Hypothalamus (tissue), 51 donors: ENCODE data around the gene GNG7.
A peak's percentile ranks its signal among the peaks of the same experiment; 100 is the strongest.
"Not testable (repeated sequence)": the region's sequence is repeated elsewhere in the genome, so short reads cannot be mapped to it uniquely, and the experiment has no call there.

Experiments
- DNase-seq, 51 donors: peaks; one replicate each; lab custom pipeline; 2025; lab: John Stamatoyannopoulos, UW

The GNG7 gene

GRCh38 chr19:2679439-2679838, 23.1 kb downstream of the GNG7 start:
- peak in 1 of 51 donors; percentile 19 for DNase-seq

DNA sequence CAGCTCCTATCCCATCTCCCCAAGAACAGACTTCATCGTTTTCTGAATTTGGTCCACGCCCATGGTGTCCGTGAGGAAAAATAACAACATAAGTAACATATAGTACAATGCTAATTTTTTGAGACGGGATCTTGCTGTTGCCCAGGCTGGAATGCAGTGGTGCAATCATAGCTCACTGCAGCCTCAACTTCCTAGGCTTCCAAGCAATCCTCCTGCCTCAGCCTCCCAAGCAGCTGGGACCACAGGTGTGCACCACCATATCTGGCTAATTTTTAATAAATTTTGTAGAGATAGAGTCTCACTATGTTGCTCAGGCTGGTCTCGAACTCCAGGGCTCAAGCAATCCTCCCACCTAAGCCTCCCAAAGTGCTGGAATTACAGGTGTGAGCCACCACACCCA, 23.5 kb downstream of the GNG7 start:
- DNase-seq: not testable (repeated sequence)

GRCh38 chr19:2678044-2678671, 24.3 kb downstream of the GNG7 start:
- peak in 2 of 51 donors; percentile 21 to 37 for DNase-seq

GRCh38 chr19:2676823-2677222, 25.7 kb downstream of the GNG7 start:
- DNase-seq: no peak

GRCh38 chr19:2675892-2676291, 26.6 kb downstream of the GNG7 start:
- DNase-seq: peak in 5 of 51 donors; percentile 11 to 38 (median 26)

DNA sequence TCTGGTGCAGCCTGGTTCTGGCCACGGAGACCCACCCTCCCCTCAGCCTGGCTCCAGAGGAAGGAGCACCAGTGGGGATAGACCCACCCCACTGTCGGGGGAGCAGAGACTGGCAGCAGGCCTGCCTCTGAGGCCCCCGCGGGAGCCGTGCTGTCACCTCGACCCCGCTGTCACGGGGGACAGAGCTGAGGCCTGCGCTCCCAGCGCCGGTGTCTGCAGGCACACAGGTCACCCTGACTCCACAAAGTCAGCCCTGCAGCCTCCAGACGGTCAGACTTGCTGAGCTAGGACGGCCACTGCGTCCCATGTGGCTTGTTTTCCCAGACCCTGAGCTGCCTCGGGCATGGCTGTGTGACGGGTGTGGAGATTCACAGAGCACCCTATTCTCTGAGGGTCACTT, 32.3 kb downstream of the GNG7 start:
- DNase-seq: no peak

DNA sequence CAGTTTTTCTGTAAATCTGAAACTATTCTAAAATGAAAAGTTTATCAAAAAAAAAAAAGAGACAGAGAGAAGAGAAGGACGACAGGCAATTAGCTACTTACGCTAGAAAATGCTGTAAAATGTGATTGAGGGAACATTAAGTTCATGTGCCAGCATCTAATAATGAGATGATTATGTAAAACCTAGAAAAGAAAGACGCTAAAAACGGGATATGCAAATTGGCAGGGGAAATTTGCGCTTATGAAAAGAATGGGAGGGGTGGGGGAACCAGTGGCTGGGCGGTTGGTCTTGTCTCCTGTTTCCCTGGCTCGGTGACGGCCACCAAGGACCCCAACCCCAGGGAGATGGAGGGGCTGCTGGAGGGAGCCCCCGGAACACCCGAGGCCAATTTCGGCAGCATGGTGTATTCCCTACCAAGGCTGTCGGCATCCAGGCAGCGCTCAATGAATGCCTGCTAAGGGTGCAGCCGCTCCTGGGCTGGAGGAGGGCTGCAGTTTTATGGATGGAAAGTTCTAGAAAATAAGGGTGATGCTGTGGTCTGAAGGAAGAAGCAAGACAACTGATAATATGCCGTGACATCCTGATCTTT, 34.2 kb downstream of the GNG7 start:
- DNase-seq: peak in 5 of 51 donors; percentile 18 to 74 (median 22)

- not testable (repeated sequence) for DNase-seq
Observed at GRCh38 chr19:2667349-2667748, 35.1 kb downstream of the GNG7 start.

GRCh38 chr19:2666344-2666994, 36.0 kb downstream of the GNG7 start:
- no peak for DNase-seq

DNA sequence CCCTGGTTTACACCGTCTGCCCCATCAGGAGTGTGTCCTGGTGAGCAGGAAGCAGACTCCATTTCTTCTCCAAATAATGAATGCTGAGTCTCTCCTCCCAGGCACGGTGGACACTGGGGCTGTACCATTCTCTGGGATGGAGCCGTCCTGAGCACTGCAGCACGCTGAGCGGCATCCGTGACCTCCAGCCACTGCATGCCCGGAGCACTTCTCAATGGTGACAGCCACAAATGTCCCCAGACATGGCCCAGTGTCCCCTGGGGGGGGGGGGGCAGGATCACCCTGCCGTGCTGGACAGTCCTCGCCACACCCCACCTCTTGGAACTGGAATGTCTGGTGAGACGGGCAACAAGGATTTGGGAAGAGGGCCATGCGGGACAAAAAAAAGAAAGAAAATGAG, 37.4 kb downstream of the GNG7 start:
- DNase-seq: peak in 13 of 51 donors; percentile 18 to 52 (median 29)

GRCh38 chr19:2663920-2664571, 38.4 kb downstream of the GNG7 start:
- DNase-seq: peak in 34 of 51 donors; percentile 16 to 79 (median 50)

GRCh38 chr19:2661615-2662014, 40.9 kb downstream of the GNG7 start:
- no peak for DNase-seq

GRCh38 chr19:2659856-2660432, 42.5 kb downstream of the GNG7 start:
- DNase-seq: no peak

GRCh38 chr19:2656533-2656932, 46.0 kb downstream of the GNG7 start:
- DNase-seq: no peak

GRCh38 chr19:2653710-2654707, 48.5 kb downstream of the GNG7 start:
- DNase-seq: peak in 5 of 51 donors; percentile 29 to 66 (median 50)

- DNase-seq: no peak
Observed at GRCh38 chr19:2653218-2653617, 49.3 kb downstream of the GNG7 start.

GRCh38 chr19:2652504-2653099, 49.9 kb downstream of the GNG7 start:
- no peak for DNase-seq

DNA sequence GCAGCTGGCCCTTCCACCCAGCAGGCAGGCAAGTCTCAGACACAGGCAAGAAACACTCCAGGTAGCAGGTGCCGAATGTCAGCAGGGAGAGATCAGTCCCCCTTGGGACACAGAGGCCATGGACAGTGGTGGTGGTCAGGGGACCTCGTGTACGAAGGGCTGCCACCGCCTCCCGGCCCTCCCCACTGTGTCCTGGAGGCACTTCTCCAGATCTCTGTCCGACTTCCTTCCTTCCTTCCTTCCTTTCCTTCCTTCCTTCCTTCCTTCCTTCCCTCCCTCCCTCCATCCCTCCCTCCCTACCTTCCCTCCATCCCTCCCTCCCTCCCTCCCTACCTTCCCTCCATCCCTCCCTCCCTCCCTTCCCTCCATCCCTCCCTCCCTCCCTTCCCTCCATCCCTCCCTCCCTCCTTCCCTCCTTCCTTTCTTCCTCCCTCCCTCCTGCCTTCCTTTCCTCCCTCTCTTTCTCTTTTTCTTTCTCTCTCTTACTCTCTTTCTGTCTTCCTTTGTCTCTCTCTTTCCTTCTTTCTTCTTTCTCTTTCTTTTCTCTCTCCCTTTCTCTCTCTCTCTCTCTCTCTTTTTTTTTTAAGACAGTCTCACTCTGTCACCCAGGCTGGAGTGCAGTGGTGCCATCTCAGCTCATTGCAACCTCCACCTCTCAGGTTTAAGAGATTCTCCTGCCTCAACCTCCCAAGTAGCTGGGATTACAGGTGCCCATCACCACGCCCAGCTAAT, 51.3 kb downstream of the GNG7 start:
- not testable (repeated sequence) for DNase-seq

GRCh38 chr19:2650515-2650914, 52.0 kb downstream of the GNG7 start:
- peak in 12 of 51 donors; percentile 23 to 49 (median 34) for DNase-seq
